GM19467 (cell line): ENCODE measurements around the gene HAL.
"Not testable (repeated sequence)": the region's sequence is repeated elsewhere in the genome, so short reads cannot be mapped to it uniquely, and the experiment has no call there.

ENCODE experiments used
- ATAC-seq: cut with Tn5 transposase; IDR thresholded peaks from one replicate; pipeline ENCODE4 v1.9.1; 2021; ENCODE audit warnings: mild to moderate bottlenecking, moderate library complexity; ENCODE audit not compliant: unreplicated experiment

The HAL gene

GRCh38 chr12:95977764-95978305 is 18.3 kb downstream of the HAL start:
- no peak for ATAC-seq

- ATAC-seq = no peak
Observed at GRCh38 chr12:95976416-95976832, 19.7 kb downstream of the HAL start.

GRCh38 chr12:95975491-95975890 is 20.7 kb downstream of the HAL start:
- ATAC-seq = no peak

GRCh38 chr12:95974358-95974757 is 21.8 kb downstream of the HAL start:
- ATAC-seq = no peak

GRCh38 chr12:95972832-95973456 is 23.2 kb downstream of the HAL start:
- ATAC-seq = no peak

GRCh38 chr12:95970905-95971304 is 25.2 kb downstream of the HAL start:
- ATAC-seq = no peak

- ATAC-seq = not testable (repeated sequence)
Observed at GRCh38 chr12:95969116-95969515, 27.0 kb downstream of the HAL start.

GRCh38 chr12:95967301-95967700 is 28.8 kb downstream of the HAL start:
- no peak for ATAC-seq

- no peak for ATAC-seq
Observed at GRCh38 chr12:95966287-95966870, 29.8 kb downstream of the HAL start.

- ATAC-seq = no peak
Observed at GRCh38 chr12:95963096-95963495, 33.0 kb downstream of the HAL start.

GRCh38 chr12:95962222-95962621 is 33.9 kb downstream of the HAL start:
- no peak for ATAC-seq

GRCh38 chr12:95960241-95960640 is 35.9 kb downstream of the HAL start:
- ATAC-seq = no peak

- ATAC-seq = no peak
Observed at GRCh38 chr12:95959107-95959506, 37.0 kb downstream of the HAL start.

- no peak for ATAC-seq
Observed at GRCh38 chr12:95956557-95957145, 39.5 kb downstream of the HAL start.

- no peak for ATAC-seq
Observed at GRCh38 chr12:95955549-95956159, 40.5 kb downstream of the HAL start.

- no peak for ATAC-seq
Observed at GRCh38 chr12:95953000-95953399, 43.1 kb downstream of the HAL start.

- no peak for ATAC-seq
Observed at GRCh38 chr12:95951515-95951914, 44.6 kb downstream of the HAL start.

- no peak for ATAC-seq
Observed at GRCh38 chr12:95949477-95950206, 46.5 kb downstream of the HAL start.

GRCh38 chr12:95944108-95944704 is 51.9 kb downstream of the HAL start:
- no peak for ATAC-seq

- peak; percentile 60 for ATAC-seq
Observed at GRCh38 chr12:95943330-95943842, 52.8 kb downstream of the HAL start, which contains the start of gene AMDHD1. Gene AMDHD1, plus strand, starts transcription at chr12:95943331. Its CDS starts 68 bp downstream, at chr12:95943399.
